GM21737 (cell line): ENCODE data around the gene RALGPS1.

Experiments used
- ATAC-seq: cut with Tn5 transposase; IDR thresholded peaks from one replicate; pipeline ENCODE4 v1.9.1; 2021; ENCODE audit warnings: mild to moderate bottlenecking, moderate library complexity; ENCODE audit not compliant: unreplicated experiment

RALGPS1 gene

DNA sequence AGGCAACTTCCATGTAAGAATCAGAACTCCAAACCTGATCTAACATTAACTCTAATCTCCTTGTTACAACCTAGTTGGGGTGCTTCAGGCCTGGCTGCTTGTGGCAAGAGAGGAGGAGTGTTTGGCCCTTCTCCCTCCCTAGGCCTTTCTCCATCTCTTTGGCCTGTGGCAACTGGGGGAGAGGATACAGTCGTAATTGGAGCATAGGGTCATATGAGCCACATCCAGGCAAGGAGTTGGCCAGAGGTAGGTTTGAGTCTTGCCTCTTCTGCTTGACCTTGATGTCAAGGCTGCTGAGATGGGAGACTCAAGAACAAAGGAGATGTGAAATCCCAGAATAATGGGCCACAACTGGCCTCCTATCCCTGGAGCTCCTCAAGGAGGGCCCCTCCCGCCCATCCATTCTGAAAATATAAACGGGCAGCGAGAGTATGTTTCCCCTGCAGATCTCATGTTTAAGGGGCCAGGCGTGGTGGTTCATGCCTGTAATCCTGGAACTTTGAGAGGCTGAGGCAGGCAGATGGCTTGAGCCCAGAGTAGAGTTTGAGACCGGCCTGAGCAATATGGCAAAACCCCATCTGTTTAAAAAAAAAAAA is 267.1 kb downstream of the RALGPS1 start:
- ATAC-seq, result no peak

DNA sequence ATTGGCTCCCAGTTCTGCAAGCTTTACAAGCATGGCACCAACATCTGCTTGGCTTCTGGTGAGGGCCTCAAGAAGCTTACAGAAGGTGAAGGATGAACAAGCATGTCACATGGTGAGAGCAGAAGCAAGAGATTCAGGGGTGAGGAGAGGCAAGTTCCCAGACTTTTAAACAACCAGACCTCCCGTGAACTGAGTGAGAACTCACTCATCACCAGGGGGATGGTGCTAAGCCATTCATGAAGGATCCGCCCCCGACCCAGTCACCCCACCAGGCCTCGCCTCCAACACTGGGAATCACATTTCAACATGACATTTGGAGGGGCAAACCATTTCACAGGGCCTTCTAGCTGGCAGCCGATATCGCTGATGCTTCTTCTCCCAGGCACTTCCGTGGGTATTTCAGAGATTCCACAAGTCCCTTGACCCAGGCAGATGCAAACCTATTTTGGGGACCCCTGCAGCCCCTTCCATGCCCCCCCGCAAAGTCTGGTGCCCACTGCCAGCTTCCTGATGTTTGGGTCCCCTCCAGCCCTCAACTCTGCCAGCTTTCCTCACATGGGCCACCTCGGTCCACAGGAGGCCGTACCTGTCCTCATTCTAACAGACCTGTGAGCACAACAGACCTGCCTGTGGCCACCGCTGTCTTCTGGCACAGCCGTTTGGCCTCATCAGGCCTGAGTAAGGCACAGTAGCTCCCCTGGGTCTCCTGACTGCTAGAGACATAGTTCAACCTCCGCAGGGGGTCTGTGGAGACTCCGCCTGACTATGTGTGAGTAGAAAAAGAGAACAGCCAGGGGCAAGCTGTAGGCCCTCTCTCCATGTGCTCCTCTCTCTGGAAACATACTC is 268.5 kb downstream of the RALGPS1 start:
- no peak for ATAC-seq

DNA sequence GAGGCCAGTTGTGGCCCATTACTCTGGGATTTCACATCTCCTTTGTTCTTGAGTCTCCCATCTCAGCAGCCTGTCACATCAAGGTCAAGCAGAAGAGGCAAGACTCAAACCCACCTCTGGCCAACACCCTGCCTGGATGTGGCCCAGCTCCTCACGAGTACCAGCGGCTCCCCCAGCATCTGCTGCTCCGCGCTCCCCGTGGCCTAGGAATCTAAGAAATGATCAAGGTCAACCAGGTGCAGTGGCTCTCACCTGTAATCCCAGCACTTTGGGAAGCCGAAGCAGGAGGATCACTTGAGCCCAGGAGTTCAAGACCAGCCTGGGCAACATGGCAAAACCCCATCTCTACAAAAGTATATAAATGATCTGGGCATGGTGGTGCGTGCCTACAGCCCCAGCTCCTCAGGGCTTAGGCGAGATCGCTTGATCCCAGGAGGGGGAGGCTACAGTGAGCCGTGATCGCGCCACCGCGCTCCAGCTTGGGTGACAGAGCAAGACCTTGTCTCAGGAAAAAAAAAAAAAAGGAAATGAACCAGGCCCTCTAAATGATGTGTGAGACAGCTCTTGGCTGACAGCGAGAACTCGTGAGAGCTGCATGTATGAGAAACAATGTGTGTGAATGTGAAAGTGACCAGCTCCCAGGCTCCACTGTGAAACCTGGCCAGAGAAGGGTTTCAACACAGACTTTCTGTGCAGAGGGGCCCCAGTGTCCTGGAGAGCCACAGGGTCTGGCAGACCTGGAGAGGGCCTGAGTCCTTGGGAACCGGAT is 269.4 kb downstream of the RALGPS1 start:
- ATAC-seq, result no peak

DNA sequence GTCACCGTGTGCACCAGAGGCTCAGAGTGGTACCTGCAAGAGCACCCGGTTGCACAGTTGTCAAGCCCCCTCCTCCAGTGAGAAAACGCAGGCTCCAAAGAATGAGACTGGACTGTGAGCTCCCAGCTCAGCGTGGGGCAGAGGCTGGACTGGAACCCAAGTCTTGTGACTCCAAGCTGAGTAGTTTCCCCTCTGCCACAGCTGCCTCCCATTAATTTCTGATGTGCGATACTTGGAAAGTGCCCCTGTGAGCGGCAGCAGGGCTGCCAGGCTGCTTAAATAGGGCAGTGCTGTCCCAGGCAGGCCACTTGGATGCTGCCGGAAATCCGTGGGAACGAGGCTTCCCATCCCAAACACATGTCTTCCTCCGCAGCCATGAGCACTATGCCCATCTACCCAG is 270.1 kb downstream of the RALGPS1 start:
- ATAC-seq, result no peak

DNA sequence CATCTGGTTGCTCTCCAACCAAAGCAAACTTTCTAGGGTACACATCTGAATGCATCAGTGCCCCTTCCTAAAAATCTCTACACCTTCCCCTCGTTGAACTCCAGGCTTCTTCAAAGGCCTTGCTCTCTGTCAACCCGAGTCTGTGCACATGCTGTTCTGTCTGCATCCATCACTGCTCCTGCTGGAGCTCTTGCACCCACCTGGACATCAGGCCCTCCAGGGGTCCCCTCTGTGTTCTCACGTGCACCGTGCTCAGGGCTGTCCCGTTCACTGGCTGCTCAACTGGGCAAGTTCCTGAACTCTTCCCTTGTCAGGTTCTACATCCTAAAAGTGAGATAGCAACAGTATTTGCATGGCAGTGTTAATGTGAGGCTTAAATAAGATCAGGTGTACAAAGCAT is 270.6 kb downstream of the RALGPS1 start:
- ATAC-seq, result no peak

DNA sequence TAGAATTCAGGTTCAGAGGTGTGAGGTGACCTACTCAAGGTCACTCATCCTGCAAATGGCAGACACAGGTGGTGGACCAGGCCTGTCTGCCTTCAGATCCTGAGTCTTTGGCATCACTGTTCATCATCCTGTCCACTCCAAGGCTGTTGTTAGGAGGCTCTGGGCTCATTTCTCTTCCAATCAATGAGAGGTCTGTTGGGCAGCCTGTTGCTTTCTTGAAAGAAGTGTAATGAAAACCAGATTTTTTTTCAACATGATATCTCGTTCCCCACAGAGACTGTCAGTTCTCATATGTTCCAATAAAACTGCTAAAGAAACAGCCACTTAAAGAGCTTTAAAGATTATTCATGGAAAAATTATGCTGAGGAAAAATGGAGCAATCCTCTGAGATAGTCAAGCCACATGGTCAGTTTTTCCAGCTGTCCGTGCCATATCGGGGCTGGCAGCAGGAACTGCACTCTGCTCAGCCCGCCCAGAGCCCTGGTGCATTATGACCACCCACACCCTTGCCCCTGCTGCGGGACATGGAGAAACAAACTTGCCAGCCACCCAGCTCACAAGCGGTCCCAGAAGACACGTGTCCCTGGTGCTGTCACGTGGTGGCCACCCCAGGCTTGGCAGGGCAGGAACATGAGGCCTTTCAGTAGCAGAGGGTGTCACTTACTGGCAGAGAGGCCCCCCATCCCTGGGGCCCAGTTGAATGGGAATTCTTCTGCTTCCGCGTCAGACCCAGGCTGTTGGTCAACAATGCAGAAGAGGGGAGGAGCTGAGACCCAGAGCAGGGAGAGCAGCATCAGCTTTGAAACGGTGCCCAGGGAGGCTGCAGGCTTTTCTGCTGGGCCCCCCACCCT is 271.6 kb downstream of the RALGPS1 start:
- ATAC-seq, result no peak

DNA sequence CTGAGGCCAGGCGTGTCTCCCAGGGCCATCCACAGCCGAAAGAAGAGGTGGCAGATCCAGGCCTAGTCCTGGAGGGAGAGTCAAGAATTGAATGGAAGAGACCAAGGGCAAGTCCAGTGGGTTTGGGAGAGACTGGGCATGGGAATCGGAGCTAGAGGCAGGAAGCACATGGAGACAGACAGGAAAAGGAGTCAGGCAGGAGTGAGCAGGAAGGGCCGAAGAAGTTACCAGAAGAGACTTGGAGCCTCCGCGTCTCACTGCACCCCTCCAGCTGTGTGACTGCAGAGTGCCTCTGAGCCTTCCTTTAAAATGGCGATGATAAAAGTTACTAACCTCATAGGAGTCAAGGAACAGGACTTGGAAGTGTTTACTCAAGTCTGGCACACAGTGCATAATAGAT is 272.2 kb downstream of the RALGPS1 start:
- ATAC-seq, result no peak

DNA sequence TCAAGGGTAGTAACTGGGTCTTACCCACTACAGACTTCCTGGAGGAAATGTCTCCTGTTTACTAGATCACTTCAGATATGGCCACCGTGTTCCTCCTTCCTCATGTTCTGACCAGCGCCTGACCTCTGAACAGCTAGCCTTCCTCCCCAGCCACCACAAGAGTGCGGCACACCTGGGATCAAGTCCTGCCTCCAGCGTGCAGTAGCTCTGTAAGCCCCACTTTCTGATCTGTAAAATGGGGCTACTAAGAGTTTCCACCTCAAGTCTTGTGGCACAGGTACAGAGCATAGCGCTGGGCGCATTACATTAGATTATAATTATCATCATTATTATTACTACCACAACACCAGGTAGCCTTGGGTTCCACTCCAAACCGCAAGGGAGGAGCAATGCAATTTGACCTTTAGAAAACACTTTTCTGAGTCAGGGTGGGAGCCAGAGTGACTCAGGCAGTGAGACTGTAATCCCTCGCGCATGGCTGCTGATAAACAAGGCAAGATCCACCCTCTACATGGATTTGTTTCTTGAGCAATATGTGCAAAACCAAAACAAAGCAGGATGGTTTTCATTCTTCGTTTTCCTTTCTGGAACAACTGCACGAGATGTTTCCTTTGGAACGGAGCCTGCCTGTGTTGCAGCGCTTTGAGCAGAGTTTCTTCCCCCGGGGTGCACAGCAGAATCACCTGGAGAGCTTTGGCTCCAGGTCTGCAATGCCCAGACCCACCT is 272.8 kb downstream of the RALGPS1 start:
- no peak for ATAC-seq

DNA sequence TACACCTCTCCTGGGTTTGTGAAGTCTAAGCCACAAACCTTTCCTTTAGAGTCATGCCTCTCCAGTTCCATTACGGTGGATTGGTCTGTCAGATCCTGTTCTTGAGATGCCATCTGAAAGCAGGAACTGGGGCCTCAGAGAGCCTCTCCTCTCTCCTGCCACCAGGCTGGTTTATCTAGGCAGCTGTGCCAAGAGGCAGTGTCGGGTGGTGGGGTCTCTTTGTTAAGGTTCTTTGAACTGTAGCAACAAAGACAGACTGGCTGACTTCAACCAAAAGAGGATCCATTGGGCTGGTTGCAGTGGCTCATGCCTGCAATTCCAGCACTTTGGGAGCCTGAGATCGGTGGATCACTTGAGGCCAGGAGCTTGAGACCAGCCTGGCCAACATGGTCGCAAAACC is 273.8 kb downstream of the RALGPS1 start:
- ATAC-seq, result no peak

DNA sequence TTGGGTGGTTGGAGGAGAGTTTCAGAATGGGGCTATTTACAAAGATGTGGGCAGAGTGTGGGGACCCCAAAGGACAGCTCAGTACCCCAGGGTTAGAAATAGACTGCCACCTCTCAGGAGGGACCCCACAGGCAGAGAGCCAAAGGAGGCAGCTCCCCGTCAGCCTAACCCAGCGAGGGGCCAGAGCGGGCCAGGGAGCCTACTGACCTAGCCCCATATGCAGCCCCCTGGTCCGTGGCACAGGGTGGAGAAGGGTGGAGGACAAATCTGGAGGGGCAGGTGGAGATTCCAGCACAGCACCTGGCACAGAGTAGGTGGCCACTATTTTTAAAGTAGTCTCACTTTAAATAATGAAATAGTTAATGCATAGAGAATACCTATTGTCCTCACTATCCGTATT is 275.0 kb downstream of the RALGPS1 start:
- no peak for ATAC-seq

DNA sequence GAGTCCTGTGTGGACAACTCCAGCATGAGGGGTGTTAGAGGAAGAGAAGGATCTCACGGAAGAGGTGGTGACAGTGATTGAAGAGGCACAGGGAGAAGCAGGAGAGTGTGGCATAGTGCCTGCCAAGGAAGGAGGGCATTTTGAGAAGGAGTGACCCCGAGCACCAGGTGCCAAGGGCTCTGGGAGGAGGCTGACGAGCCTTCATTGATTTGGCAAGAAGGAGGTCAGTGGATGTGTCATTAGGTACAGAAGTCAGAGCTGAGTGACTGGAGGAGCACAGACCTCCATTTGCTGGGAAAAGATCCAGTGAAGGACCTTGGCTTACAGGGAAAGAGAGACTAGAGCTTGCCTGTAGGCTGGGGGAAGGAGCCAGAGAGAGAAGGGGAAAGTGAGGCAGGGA is 278.2 kb downstream of the RALGPS1 start:
- no peak for ATAC-seq

DNA sequence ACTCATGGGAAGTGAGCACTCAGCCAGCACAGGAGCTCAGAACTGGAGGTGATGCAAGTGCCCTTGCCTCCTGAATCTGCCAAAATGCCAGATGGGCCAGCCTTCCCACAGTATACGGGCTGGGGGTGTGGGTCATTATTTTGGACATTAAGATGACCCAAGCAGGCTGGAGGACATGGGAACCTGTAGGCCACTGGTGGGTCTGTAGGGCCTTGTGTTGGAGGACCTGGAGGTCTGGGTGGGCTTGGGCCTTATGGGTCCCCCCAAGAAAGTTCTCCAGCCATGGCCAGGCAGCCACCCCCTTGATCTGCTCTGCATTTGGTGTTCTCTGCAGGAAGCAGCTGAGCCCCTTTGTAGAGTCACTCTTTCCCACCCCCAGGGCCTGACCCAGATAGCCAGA is 278.9 kb downstream of the RALGPS1 start:
- no peak for ATAC-seq

DNA sequence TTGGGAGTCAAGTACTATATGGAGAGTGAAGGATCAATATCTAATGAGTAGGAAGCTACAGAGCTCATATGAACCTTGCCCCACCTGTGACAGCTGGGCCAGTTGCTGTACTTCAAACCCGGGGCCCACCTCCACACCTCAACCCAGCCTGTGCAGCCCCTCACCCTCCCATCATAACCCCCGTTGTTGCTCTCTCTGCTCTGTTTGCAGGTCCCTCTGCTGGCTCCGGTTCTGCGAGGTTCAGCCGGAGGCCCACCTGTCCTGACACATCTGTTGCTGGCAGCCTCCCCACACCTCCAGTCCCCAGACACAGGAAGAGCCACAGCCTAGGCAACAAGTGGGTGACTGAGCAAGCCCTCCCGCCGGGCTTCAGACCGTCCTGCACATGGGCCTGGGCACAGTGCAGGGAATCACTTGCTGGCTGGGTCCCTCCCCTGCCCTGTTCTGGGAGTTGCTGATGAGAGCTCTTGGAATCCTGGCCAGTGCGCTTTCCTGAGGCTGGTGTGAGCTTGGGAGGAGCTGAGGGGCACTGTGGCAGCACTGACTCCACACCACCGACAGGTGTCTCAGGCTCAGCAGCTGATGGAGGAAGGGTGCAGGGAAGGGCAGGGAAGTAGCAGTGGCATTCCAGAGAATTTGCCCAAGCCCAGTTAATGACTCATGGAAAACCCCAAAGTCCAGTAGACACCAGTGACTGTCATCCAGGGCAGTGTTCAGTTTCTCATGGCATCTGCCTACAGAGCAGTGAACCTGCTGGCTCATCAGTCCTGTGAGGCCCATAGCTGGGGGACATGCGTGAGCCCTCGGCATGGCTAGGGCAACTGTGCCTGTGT is 280.5 kb downstream of the RALGPS1 start:
- ATAC-seq, result no peak

DNA sequence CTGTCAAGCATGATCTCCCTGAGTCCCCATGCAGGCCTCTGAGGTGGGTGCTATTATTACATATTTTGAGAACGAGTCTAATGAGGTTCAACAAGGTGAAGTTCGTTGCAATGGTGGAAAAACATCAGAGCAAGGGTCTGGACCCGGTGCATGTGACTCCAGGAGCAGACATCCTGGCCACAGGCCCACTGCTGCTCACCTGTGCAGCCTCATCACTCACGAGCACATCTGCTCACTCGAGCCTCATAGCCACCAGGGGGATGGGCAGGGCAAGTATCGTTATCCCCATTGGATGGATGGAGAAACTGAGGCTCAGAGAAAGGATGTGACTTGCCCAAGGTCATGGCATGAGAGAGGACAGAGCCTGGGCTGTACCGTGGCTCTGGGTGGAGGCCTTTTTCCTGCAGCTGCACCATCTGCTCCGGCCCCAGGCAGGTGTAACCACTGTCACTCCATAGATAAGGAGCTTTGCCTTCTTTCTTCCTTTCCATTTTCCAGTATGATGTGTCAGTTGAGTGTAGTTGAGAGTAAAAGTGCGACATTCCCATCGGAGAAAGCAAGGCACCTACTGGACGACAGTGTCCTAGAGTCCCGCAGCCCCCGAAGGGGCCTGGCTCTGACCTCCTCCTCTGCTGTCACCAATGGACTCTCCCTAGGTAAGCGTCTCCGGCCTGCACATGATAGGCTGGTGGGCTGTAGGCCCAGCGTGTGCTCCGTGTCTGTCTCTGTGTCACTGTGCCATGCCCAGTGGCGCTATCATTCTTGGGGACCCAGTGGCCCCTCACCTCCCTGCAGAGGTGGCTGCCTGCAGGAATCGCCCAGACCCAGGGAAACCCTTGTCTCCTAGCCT is 281.6 kb downstream of the RALGPS1 start:
- ATAC-seq, result no peak

DNA sequence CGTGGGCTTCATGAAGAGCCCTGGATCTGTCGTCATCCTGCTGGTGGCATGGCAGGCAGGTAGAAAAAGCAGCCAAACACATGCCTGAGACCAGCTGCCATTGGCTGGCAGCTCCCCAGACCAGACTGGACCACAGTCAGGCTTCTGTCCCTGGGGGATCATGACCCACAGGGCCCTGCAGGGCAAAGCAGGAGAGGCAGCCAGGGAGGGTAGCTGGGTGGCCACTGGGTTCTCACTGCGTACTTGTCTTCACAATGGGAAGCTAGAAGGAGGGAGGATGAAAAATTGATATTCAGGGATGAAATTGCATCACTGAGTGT is 282.2 kb downstream of the RALGPS1 start:
- no peak for ATAC-seq

DNA sequence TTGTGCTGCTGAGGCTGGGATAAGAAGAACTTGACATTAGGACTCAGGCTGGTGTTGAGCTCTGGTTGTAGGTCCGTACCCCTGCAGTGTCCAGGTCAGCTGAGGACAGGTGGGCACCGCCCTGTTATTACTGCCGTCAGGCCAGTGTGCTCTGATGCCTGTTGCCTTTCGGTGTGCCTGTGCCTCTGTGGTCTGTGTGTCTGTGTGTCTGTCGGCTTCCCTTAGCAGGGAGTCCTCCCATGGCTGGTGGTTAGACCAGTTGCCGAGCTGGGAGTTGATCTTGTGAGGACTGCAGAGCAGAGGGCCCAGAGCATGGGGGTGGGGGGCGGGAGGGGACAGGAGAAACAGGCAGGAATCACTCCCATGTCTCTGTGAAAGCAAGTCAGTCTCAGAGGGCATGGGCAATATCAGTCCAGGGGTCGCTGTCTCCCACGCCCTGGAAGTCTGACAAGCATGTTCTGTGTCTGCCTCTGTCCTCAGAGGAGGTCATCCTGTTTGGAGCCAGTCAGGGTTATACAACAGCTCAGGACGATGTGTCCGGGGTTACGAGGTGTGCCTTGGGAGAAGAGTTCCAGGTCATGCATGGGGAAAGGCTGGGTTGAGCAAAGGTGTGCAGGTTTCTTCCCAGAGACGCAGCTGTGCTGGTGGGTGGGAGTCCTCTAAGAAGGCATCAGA is 282.7 kb downstream of the RALGPS1 start:
- no peak for ATAC-seq

DNA sequence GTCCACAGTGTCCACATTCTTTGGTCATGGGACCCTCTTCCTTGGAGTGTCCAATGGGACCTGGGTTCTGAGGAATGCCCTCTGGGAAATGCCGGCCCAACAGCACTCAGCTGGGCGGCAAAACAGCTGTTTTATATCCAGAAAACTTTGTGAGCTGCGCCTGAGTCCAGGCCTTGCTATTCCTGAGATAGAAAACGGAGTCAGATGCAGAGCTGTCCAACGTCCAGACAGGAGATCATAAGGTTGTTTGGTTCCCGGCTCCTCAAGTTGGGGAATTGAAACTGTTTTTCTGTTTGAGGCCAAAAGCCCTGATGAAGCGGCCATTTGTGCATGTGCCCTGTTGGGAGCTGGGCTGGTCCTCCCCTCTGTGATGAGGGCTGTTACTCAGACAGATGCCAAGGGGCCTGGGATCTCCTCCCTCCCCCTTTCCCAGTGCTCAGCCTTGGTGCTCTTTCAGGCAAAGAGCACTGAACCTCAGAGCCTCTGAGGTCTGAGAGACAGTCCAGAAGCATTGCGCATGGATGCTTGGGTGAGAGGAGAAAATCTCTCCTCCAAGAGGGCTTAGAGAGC is 283.4 kb downstream of the RALGPS1 start:
- ATAC-seq, result no peak

DNA sequence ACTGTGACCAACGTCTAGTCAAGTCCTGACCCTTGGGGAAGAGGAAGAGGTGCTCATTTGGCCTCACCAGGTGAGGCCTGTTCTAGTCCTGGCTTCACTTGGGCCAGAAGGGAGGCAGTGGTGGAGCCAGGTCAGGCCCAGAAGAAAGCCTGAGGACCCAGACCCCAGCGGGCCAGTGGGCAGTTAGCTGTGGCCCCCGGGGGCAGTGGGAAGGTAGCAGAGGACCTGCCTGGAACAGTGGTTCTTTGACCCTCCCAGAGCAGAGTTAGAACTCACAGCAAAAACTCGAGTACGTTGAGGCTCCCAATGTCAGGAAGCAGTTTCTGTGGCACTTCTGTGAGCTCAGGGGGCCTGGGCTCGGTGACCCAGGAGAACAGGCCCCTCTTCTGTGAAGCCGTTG is 284.0 kb downstream of the RALGPS1 start:
- no peak for ATAC-seq
